IMR-90 (cell line): ENCODE data around the gene IDH3B. TPM values are rescaled to one million over a fixed set of nuclear protein-coding genes. Genes with fewer than 3 reads are reported as not detected.

Experiments
- ATAC-seq: fragments of 200-7000 bp; cut with Tn5 transposase; 2 replicates; pipeline ENCODE4 v1.9.1; 2020; ENCODE audit warnings: low read depth, mild to moderate bottlenecking, moderate library complexity
- BruUV-seq: library from RNA; stranded (reverse); fragments of 400-500 nt; replicated peaks from 2 replicates; lab custom pipeline; 2021; lab: Mats Ljungman, UMichigan
- CTCF ChIA-PET: fragments of 300-600 bp; formaldehyde crosslinking; extraction: SDS; loops from one replicate; lab custom pipeline; 2021; ENCODE audit warnings: antibody characterized with exemption; lab: Yijun Ruan, JAX
- POLR2A ChIA-PET: fragments of 300-600 bp; sonication (Branson Sonifier 250); formaldehyde crosslinking; loops from one replicate; lab custom pipeline; 2022; ENCODE audit warnings: antibody characterized with exemption; ENCODE audit not compliant: unreplicated experiment; lab: Charles Lee
- DNase-seq: peaks from one replicate; pipeline ENCODE4 v3.0.0; 2013
- H2AFZ ChIP-seq: replicated peaks from 2 replicates; pipeline ENCODE3; 2013; ENCODE audit warnings: low read length, mild to moderate bottlenecking; ENCODE audit not compliant: poor library complexity
- H2AK5ac ChIP-seq: 2 replicates; pipeline ENCODE4 v1.6.1; 2013; ENCODE audit warnings: low read depth, low read length, inconsistent platforms
- H2AK9ac ChIP-seq: replicated peaks from 2 replicates; pipeline ENCODE3; 2013; ENCODE audit warnings: mild to moderate bottlenecking, low read depth, low read length, moderate library complexity; ENCODE audit not compliant: poor library complexity
- H2BK120ac ChIP-seq: 2 replicates; pipeline ENCODE4 v1.6.1; 2013; ENCODE audit warnings: low read depth, low read length, inconsistent platforms
- H2BK15ac ChIP-seq: 3 replicates; pipeline ENCODE4 v1.6.1; 2013; ENCODE audit warnings: low read depth, low read length, inconsistent platforms
- H2BK20ac ChIP-seq: 2 replicates; pipeline ENCODE4 v1.6.1; 2013; ENCODE audit warnings: low read depth, mild to moderate bottlenecking, inconsistent platforms, low read length, moderate library complexity
- H2BK5ac ChIP-seq: 2 replicates; pipeline ENCODE4 v1.6.1; 2013; ENCODE audit warnings: mild to moderate bottlenecking, low read depth, low read length, inconsistent platforms; ENCODE audit not compliant: poor library complexity, severe bottlenecking
- H3K14ac ChIP-seq: replicated peaks from 2 replicates; pipeline ENCODE4 v1.6.1; 2013; ENCODE audit warnings: low read depth, low read length, inconsistent platforms
- H3K18ac ChIP-seq: 2 replicates; pipeline ENCODE4 v1.6.1; 2013; ENCODE audit warnings: low read depth, low read length, control low read depth
- H3K23ac ChIP-seq: 2 replicates; pipeline ENCODE4 v1.6.1; 2013; ENCODE audit warnings: low read depth, low read length, inconsistent platforms
- H3K27ac ChIP-seq: 2 replicates; pipeline ENCODE4 v1.5.1; 2013; ENCODE audit warnings: mild to moderate bottlenecking, control low read depth, low read length; ENCODE audit not compliant: insufficient read depth
- H3K27me3 ChIP-seq: 2 replicates; pipeline ENCODE4 v1.6.1; 2013; ENCODE audit warnings: low read length; ENCODE audit not compliant: control insufficient read depth, insufficient read depth
- H3K36me3 ChIP-seq: 2 replicates; pipeline ENCODE4 v1.6.1; 2013; ENCODE audit warnings: low read length, mixed read lengths; ENCODE audit not compliant: control insufficient read depth, insufficient read depth
- H3K4ac ChIP-seq: 2 replicates; pipeline ENCODE4 v1.6.1; 2013; ENCODE audit warnings: low read depth, low read length, inconsistent platforms
- H3K4me1 ChIP-seq: 2 replicates; pipeline ENCODE4 v1.6.1; 2013; ENCODE audit warnings: low read length, mixed read lengths; ENCODE audit not compliant: control insufficient read depth, insufficient read depth
- H3K4me2 ChIP-seq: 2 replicates; pipeline ENCODE4 v1.6.1; 2013; ENCODE audit warnings: low read depth, mild to moderate bottlenecking, control low read depth, low read length, moderate library complexity
- H3K4me3 ChIP-seq: 2 replicates; pipeline ENCODE4 v1.5.1; 2013; ENCODE audit warnings: low read depth, mild to moderate bottlenecking, control low read depth, low read length, moderate library complexity; ENCODE audit not compliant: insufficient read depth
- H3K56ac ChIP-seq: 2 replicates; pipeline ENCODE4 v1.6.1; 2013; ENCODE audit warnings: low read length, inconsistent platforms; ENCODE audit not compliant: insufficient read depth; ENCODE audit errors: extremely low read depth
- H3K79me1 ChIP-seq, 2 experiments: 2 replicates each; pipeline ENCODE4 v1.6.1; 2013; ENCODE audit warnings: low read length in 2 of 2, inconsistent platforms in 1 of 2, low read depth in 1 of 2
- H3K9ac ChIP-seq: 2 replicates; pipeline ENCODE4 v1.6.1; 2013; ENCODE audit warnings: low read depth, low read length, control low read depth
- H3K9me1 ChIP-seq: 2 replicates; pipeline ENCODE4 v1.6.1; 2013; ENCODE audit warnings: low read length, inconsistent platforms; ENCODE audit not compliant: insufficient read depth
- H3K9me3 ChIP-seq: 2 replicates; pipeline ENCODE4 v1.6.1; 2013; ENCODE audit warnings: low read length; ENCODE audit not compliant: control insufficient read depth, insufficient read depth
- H4K20me1 ChIP-seq: 2 replicates; pipeline ENCODE4 v1.6.1; 2013; ENCODE audit warnings: low read length, inconsistent platforms; ENCODE audit not compliant: insufficient read depth
- H4K5ac ChIP-seq: 2 replicates; pipeline ENCODE4 v1.6.1; 2013; ENCODE audit warnings: mild to moderate bottlenecking, low read depth, low read length, control low read depth
- H4K8ac ChIP-seq, 2 experiments: 2 replicates each; pipeline ENCODE4 v1.6.1; 2013; ENCODE audit warnings: low read depth in 2 of 2, low read length in 2 of 2, control low read depth in 1 of 2, inconsistent platforms in 1 of 2
- H4K91ac ChIP-seq: 2 replicates; pipeline ENCODE4 v1.6.1; 2013; ENCODE audit warnings: low read depth, low read length, inconsistent platforms; ENCODE audit not compliant: insufficient read depth
- BHLHE40 ChIP-seq: fragments of 150-350 bp; IDR thresholded peaks from 2 replicates; pipeline ENCODE4 v1.6.1; 2016; ENCODE audit warnings: mild to moderate bottlenecking, low read depth, low read length
- CEBPB ChIP-seq: IDR thresholded peaks from 2 replicates; pipeline ENCODE4 v1.6.1; 2012; ENCODE audit warnings: low read depth, low read length, improper control_type of control experiment
- CHD1 ChIP-seq: IDR thresholded peaks from 2 replicates; pipeline ENCODE4 v1.6.1; 2012; ENCODE audit warnings: low read depth, low read length, improper control_type of control experiment
- FOS ChIP-seq: fragments of 150-350 bp; IDR thresholded peaks from 2 replicates; pipeline ENCODE4 v1.6.1; 2016; ENCODE audit warnings: low read depth, low read length
- MAFK ChIP-seq: IDR thresholded peaks from 2 replicates; pipeline ENCODE4 v1.6.1; 2012; ENCODE audit warnings: low read depth, low read length, improper control_type of control experiment
- MAZ ChIP-seq: IDR thresholded peaks from 2 replicates; pipeline ENCODE4 v1.6.1; 2012; ENCODE audit warnings: low read depth, mild to moderate bottlenecking, low read length, improper control_type of control experiment, moderate library complexity, borderline replicate concordance
- MXI1 ChIP-seq: IDR thresholded peaks from 2 replicates; pipeline ENCODE4 v1.6.1; 2012; ENCODE audit warnings: low read depth, mild to moderate bottlenecking, low read length, moderate library complexity, borderline replicate concordance
- NFE2L2 ChIP-seq: fragments of 150-350 bp; IDR thresholded peaks from 2 replicates; pipeline ENCODE4 v1.6.1; 2016; ENCODE audit warnings: low read depth, mild to moderate bottlenecking, low read length
- POLR2A ChIP-seq: IDR thresholded peaks from 2 replicates; pipeline ENCODE4 v1.6.1; 2012; ENCODE audit warnings: mild to moderate bottlenecking, low read depth, low read length
- RAD21 ChIP-seq: IDR thresholded peaks from 2 replicates; pipeline ENCODE4 v1.6.1; 2012; ENCODE audit warnings: low read length, improper control_type of control experiment
- RCOR1 ChIP-seq: IDR thresholded peaks from 2 replicates; pipeline ENCODE4 v1.6.1; 2012; ENCODE audit warnings: mild to moderate bottlenecking, low read length, improper control_type of control experiment; ENCODE audit not compliant: insufficient replicate concordance
- RFX5 ChIP-seq: IDR thresholded peaks from 2 replicates; pipeline ENCODE4 v1.8.0; 2012; ENCODE audit warnings: low read depth, mild to moderate bottlenecking, low read length, moderate library complexity
- SMC3 ChIP-seq: fragments of 150-350 bp; IDR thresholded peaks from 2 replicates; pipeline ENCODE4 v1.6.1; 2016; ENCODE audit warnings: low read depth, mild to moderate bottlenecking, antibody characterized with exemption, low read length, moderate library complexity
- WGBS, 2 experiments: methylation state at CpG; one replicate each; pipeline versions ENCODE4 v1.1.5 to v1.1.7; 2013; ENCODE audit warnings: missing lambda C conversion rate in 2 of 2; ENCODE audit not compliant: insufficient read length in 1 of 2; ENCODE audit errors: extremely low coverage in 2 of 2; 5-methylcytosine and 5-hydroxymethylcytosine counted together
- dilution Hi-C: fragments of 300-500 bp; cut with HindIII; formaldehyde crosslinking; loops from one replicate; pipeline ENCODE4 v1.14.3; 2018; ENCODE audit warnings: low sequenced_read_pairs; ENCODE audit not compliant: unreplicated experiment
- in situ Hi-C: fragments of 300-500 bp; cut with MboI; formaldehyde crosslinking; loops from 3 replicates; pipeline ENCODE4 v1.14.3; 2019; ENCODE audit warnings: low sequenced_read_pairs, inconsistent platforms, mixed read lengths
- intact Hi-C: fragments of 100-400 bp; cut with micrococcal nuclease; formaldehyde crosslinking; loops from 2 replicates; pipeline ENCODE4 v1.10.0; 2022
- polyA plus RNA-seq, 3 experiments: library from polyadenylated mRNA; depleted of rRNA; stranded (reverse); fragments of >200 nt; gene quantifications; 2 replicates each; pipeline ENCODE4 v1.2.3, GENCODE V29; 2012; ENCODE audit warnings: low replicate concordance in 1 of 3
- total RNA-seq: library from RNA; depleted of rRNA; stranded (reverse); fragments of >200 nt; gene quantifications from 2 replicates; pipeline ENCODE4 v1.2.3, GENCODE V29; 2012
- TF ChIP-seq, protein P1 (sequence below): fragments of 150-350 bp; IDR thresholded peaks from 2 replicates; pipeline ENCODE4 v1.6.1; 2016; ENCODE audit warnings: low read depth, mild to moderate bottlenecking, low read length, moderate library complexity, borderline replicate concordance
- TF ChIP-seq, protein P2 (sequence below): conservative IDR thresholded peaks from 2 replicates; pipeline ENCODE4 v1.5.1; 2012; ENCODE audit warnings: mild to moderate bottlenecking, low read depth, low read length, improper control_type of control experiment
- TF ChIP-seq, protein P3 (sequence below): fragments of 150-350 bp; IDR thresholded peaks from 2 replicates; pipeline ENCODE4 v1.6.1; 2017; ENCODE audit warnings: mild to moderate bottlenecking, antibody characterized with exemption, low read length, low read depth

Gene IDH3B
- total and polyA plus RNA-seq, 2 of the 4 experiments (the other 2 are of a cell fraction) = 151 to 160 TPM

DNA sequence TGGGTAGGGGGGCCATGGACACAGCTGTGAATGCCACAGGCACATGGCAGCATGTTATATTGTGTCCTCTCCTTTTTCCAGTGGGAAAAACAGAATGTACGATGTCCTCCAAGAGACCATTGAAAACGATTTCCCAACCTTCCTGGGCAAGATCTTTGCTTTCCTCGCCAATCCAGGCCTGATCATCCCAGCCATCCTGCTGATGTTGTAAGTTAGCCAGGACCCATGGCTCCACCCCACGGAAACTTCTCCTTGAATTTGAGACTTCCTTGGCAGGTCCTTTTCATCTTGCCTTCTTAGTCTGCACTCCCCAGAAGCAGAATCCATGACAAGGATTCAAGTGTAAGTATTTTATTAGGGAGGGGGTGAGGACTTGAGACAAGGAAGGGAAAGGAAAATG is 39.8 kb downstream of the IDH3B start:
- H3K9ac ChIP-seq = no peak overlapping the region
- H2BK120ac ChIP-seq = no peak overlapping the region
- dilution Hi-C loops = no loop called here
- no peaks in the 10 kb centered on the region for H3K36me3 ChIP-seq
- H3K4me1 ChIP-seq = no peaks in the 10 kb centered on the region
- no peak for TF ChIP-seq BHLHE40
- TF ChIP-seq, protein P1, sequence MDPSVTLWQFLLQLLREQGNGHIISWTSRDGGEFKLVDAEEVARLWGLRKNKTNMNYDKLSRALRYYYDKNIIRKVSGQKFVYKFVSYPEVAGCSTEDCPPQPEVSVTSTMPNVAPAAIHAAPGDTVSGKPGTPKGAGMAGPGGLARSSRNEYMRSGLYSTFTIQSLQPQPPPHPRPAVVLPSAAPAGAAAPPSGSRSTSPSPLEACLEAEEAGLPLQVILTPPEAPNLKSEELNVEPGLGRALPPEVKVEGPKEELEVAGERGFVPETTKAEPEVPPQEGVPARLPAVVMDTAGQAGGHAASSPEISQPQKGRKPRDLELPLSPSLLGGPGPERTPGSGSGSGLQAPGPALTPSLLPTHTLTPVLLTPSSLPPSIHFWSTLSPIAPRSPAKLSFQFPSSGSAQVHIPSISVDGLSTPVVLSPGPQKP = no peak
- TF ChIP-seq CEBPB = no peak
- no peak for TF ChIP-seq SMC3
- TF ChIP-seq, protein P2, sequence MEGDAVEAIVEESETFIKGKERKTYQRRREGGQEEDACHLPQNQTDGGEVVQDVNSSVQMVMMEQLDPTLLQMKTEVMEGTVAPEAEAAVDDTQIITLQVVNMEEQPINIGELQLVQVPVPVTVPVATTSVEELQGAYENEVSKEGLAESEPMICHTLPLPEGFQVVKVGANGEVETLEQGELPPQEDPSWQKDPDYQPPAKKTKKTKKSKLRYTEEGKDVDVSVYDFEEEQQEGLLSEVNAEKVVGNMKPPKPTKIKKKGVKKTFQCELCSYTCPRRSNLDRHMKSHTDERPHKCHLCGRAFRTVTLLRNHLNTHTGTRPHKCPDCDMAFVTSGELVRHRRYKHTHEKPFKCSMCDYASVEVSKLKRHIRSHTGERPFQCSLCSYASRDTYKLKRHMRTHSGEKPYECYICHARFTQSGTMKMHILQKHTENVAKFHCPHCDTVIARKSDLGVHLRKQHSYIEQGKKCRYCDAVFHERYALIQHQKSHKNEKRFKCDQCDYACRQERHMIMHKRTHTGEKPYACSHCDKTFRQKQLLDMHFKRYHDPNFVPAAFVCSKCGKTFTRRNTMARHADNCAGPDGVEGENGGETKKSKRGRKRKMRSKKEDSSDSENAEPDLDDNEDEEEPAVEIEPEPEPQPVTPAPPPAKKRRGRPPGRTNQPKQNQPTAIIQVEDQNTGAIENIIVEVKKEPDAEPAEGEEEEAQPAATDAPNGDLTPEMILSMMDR = no peak
- TF ChIP-seq, protein P3, sequence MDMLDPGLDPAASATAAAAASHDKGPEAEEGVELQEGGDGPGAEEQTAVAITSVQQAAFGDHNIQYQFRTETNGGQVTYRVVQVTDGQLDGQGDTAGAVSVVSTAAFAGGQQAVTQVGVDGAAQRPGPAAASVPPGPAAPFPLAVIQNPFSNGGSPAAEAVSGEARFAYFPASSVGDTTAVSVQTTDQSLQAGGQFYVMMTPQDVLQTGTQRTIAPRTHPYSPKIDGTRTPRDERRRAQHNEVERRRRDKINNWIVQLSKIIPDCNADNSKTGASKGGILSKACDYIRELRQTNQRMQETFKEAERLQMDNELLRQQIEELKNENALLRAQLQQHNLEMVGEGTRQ = no peak
- no peak for TF ChIP-seq CHD1
- TF ChIP-seq RFX5 = no peak
- TF ChIP-seq MAFK = no peak
- no peak for TF ChIP-seq MXI1
- no peak for TF ChIP-seq MAZ
- no peak for TF ChIP-seq POLR2A
- no peak for TF ChIP-seq RCOR1
- TF ChIP-seq RAD21 = no peak
- no peak for TF ChIP-seq NFE2L2
- TF ChIP-seq FOS = no peak
- H4K5ac ChIP-seq = no peak overlapping the region
- no TSS peak for BruUV-seq
- POLR2A ChIA-PET = no interaction called here
- no peak for ATAC-seq
- H2BK15ac ChIP-seq = no peak overlapping the region
- no peak overlapping the region for H2AK9ac ChIP-seq
- no peak overlapping the region for H2AFZ ChIP-seq
- no peaks in the 10 kb centered on the region for H4K20me1 ChIP-seq
- in situ Hi-C loops = no loop called here
- no peak overlapping the region for H2BK5ac ChIP-seq
- no peak overlapping the region for H4K91ac ChIP-seq
- CTCF ChIA-PET = interaction anchor here (0.6 kb wide), 1 partner anchor 709 kb away, joined by 5 read pairs; no protein-coding TSS in a partner anchor
- peaks cover 2% of the 10 kb centered on the region; the same call in 1 of the 2 replicates for H3K27me3 ChIP-seq
- no peak overlapping the region for H2AK5ac ChIP-seq
- no peak overlapping the region for H3K4me3 ChIP-seq
- intact Hi-C loops = no loop called here
- H3K27ac ChIP-seq = no peak overlapping the region
- no peak overlapping the region for H3K14ac ChIP-seq
- no peaks in the 10 kb centered on the region for H3K9me1 ChIP-seq
- H3K4me2 ChIP-seq = no peak overlapping the region
- H3K56ac ChIP-seq = no peak overlapping the region
- no peak overlapping the region for H3K18ac ChIP-seq
- H3K23ac ChIP-seq = no peak overlapping the region
- peaks cover 7% of the 10 kb centered on the region for H3K9me3 ChIP-seq
- no peak overlapping the region for H4K8ac ChIP-seq
- no peak overlapping the region for H3K4ac ChIP-seq
- no peak for DNase-seq
- no CpG with 5 or more reads among the region's 4 CpGs for WGBS, 2 experiments
- H2BK20ac ChIP-seq = no peak overlapping the region
- H3K79me1 ChIP-seq = no peaks in the 10 kb centered on the region
